GM18870 (cell line): ENCODE results near the gene CACNB2.
A peak's percentile ranks its signal among the peaks of the same experiment; 100 is the strongest.
"Not testable (repeated sequence)": the region's sequence is repeated elsewhere in the genome, so short reads cannot be mapped to it uniquely, and the experiment has no call there.

Experiments used
- ATAC-seq: cut with Tn5 transposase; IDR thresholded peaks from one replicate; pipeline ENCODE4 v1.9.1; 2021; ENCODE audit warnings: moderate library complexity; ENCODE audit not compliant: unreplicated experiment

Gene CACNB2

DNA sequence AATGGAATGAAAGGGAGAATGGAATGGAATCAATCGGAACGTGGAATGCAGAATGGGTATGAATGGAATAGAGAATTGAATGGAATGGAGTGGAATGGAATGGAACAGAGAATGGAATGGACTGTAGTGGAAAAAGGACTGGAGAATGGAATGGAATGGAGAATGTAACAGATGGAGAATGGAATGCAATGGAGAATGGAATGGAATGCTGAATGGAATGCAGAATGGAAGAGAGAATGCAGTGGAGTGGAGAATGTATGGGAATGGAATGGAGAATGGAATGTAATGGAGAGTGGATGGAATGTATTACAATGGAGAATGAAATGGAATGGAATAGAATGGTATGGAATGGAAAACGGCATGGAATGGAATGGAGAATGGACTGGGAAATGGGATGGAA lies 414.3 kb downstream of the CACNB2 start:
- no peak for ATAC-seq

DNA sequence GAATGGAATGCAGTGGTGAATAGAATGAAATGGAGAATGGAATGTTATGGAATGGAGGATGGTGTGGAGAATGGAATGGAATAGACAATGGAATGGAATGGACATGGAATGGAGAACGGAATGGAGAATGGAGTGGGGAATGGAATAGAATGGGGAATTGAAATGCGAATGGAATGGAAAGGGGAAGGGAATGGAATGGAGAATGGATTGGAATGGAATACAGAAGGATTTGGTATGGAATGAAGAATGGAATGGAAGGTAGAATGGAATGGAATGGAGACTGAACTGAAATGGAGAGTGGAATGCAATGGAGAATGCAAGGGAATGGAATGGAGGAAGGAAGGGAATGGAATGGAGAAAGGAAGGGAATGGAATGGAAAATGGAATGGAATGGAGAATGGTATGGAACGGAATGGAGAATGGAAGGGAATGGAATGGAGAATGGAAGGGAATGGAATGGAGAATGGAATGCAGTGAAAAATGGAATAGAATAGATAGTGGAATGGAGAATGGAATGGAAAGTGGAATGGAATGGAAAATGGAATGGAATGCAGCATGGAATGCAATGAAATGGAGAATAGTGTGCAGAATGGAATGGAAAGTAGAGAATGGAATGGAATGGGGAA lies 416.4 kb downstream of the CACNB2 start:
- no peak for ATAC-seq

DNA sequence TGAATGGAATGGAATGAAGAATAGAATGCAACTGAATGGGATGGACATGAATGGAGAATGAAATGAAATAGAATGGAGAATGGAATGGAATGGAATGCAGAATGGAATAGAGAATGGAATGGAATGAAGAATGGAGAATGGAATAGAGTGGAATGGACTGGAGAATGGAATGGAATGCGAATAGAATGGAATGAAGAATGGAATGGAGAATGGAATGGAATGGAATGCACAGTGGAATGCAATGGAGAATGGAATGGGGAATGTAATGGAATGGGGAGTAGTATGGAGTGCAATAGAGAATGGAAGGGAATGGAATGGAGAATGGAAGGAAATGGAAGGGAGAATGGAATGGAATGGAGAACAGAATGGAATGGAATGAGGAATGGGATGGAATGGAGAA lies 417.7 kb downstream of the CACNB2 start:
- no peak for ATAC-seq

DNA sequence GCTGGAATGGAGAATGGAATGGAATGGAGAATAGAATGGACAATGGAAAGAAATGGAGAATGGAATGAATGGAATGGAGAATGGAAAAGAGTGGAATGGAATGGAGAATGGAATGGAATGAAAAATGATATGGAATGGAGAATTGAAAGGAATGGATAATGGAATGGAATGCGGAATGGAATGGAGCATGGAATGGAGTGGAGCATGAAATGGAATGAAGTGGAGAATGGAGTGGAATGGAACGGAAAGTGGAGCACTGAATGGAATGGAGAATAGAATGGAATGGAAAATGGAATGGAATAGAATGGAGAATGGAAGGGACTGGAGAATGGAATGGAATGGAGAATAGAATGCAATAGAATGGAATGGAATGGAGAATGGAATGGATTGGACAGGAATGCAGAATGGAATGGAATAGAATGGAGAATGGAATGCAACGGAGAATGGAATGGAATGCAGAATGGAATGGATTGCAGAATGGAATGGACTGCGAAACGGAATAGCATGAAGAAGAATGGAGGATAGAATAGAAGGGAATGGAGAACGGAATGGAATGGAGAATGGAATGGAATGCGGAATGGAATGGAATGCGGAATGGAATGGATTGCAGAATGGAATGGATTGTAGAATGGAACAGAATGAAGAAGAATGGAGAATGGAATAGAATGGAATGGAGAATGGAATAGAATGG lies 421.8 kb downstream of the CACNB2 start:
- no peak for ATAC-seq

DNA sequence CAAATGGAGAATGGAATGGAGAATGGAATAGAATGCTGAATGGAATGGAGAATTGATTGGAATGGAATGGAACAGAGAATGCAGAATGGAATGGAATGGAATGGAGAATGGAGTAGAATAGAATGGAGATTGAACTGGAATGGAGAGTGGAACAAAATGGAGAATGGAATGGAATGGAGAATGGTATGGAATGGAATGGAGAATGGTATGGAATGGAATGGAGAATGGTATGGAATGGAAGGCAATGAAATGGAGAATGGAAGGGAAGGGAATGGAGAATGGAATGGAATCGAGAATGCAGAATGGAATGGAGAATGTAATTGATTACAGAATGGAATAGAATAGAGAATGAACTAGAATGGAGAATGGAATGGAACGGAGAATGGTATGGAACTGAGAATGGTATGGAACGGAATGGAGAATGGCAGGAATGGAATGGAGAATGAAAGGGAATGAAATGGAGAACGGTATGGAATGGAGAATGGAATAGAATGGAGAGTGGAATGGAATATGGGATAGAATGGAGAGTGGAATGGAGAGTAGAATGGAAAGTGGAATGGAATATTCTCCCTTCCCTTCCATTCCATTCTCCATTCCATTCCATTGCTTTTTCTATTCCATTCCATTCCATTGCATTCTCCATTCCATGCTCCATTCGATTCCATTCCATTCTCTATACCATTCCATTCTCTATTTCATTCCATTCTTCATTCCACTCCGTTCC lies 422.9 kb downstream of the CACNB2 start:
- no peak for ATAC-seq

DNA sequence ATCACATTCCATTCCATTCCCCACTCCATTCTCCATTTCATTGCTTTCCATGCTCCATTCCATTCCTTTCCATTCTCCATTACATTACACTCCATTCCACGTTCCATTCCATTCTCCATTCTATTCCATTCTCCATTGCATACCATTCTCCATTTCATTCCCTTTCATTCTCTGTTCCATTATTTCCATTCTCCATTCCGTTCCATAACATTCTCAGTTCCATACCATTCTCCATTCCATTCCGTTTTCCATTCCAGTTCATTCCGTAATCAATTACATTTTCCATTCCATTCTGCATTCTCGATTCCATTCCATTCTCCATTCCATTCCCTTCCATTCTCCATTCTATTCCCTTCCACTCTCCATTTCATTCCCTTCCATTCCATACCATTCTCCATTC lies 424.8 kb downstream of the CACNB2 start:
- ATAC-seq, result no peak

DNA sequence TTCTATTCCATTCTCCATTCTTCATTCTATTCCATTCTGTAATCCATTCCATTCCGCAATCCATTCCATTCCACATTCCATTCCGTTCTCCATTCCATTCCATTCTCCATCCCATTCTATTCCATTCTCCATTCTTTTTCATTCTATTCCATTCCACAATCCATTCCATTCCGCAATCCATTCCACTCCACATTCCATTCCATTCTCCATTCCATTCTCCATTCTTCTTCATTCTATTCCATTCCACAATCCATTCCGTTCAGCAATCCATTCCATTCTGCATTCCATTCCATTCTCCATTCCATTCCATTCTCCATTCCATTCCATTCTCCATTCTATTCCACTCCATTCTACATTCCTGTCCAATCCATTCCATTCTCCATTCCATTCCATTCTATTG lies 426.0 kb downstream of the CACNB2 start:
- ATAC-seq, result no peak

DNA sequence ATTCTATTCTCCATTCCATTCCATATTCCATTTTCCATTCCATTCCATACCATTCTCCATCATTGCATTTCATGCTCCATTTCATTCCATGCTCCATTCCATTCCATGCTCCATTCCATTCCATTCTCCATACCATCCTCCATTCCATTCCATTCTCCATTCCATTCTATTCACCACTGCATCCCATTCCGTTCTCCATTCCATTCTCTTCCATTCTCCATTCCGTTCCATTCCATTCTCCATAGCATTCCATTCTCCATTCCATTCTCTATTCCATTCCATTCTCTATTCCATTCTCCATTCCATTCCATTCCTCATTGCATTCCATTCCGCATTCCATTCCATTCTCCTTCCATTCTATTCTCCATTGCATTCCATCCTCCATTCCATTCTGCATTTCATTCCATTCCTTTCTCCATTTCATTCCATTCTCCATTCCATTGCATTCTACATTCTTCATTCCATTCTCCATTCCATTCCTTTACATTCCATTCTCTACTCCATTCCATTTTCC lies 427.2 kb downstream of the CACNB2 start:
- no peak for ATAC-seq

DNA sequence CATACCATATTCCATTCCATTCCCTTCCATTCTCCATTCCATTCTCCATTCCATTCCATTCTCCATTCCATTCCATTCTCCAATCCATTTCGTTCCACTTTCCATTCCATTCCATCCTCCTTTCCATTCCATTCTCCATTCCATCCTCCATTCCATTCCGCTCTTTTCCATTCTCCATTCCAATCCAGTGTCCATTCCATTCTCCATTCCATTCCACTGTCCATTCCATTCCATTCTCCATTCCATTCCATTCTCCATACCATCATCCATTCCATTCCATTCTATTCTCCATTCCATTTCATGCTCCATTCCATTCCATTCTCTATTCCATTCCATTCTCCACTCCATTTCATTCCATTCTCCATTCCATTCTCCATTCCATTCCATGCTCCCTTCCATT lies 430.2 kb downstream of the CACNB2 start:
- ATAC-seq, result not testable (repeated sequence)

DNA sequence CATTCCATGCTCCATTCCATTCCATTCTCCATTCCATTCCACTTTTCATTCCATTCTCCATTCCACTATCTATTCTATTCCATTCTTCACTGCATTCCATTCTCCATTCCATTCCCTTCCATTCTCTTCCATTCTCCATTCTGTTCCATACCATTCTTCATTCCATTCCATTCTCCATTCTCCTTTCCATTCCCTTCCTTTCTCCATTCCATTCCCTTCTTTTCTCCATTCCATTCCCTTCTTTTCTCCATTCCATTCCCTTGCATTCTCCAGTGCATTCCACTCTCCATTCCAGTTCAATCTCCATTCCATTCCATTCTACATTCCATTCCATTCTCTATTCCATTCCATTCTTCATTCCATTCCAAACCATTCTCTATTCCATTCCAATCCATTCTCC lies 430.9 kb downstream of the CACNB2 start:
- no peak for ATAC-seq

DNA sequence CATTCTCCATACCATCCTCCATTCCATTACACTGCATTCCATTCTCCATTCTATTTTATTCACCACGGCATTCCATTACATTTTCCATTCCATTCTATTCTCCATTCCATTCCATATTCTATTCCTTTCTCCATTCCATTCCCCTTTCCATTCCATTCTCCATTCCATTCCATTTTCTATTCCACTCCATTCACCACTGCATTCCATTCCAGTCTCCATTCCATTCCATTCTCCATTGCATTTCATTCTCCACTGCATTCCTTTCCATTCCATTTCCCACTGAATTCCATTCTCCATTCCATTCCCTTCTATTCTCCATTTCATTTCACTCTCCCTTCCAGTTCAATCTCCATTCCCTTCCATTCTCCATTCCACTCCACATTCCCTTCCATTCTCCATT lies 431.6 kb downstream of the CACNB2 start:
- no peak for ATAC-seq

DNA sequence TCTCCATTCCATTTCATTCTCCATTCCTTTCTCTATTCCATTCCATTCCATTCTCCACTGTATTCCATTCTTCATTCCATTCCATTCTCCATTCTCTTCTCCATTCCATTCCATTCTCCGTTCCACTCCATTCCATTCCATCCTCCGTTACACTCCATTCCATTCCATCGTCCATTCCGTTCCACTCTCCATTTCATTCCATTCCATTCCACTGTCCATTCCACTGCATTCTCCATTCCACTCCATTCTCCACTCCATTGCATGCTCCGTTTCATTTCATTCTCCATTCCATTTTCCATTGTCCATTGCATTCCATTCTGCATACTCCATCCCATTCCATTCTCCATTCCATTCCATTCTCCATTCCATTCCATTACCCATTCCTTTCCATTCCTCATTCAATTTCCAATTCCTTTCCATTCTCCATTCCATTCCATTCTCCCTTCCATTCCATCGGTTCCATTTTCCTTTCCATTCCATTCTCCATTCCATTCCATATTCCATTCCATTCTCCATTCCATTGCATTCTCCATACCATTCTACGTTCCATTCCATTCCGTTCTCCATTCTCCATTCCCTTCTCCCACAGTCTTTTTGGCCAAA lies 432.8 kb downstream of the CACNB2 start:
- no peak for ATAC-seq

DNA sequence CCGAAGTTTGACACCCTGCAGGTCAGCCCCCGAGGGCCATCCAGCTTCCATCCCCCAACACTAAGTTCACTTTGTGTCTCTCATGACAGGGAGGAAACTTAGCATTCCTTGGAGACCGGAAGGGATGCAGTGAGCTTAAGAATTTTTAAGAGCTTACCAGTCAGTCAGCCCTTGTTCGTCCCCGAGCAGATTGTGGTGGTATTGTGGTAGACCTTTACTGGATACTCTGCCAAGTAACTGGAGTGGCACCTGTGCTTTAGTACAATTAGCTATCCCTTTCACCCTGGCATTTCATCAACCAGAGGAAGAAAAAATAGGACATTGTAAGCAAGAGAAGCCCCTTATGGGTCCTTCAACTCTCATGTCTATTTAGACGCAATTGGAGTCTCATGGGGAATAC lies 436.4 kb downstream of the CACNB2 start:
- no peak for ATAC-seq

DNA sequence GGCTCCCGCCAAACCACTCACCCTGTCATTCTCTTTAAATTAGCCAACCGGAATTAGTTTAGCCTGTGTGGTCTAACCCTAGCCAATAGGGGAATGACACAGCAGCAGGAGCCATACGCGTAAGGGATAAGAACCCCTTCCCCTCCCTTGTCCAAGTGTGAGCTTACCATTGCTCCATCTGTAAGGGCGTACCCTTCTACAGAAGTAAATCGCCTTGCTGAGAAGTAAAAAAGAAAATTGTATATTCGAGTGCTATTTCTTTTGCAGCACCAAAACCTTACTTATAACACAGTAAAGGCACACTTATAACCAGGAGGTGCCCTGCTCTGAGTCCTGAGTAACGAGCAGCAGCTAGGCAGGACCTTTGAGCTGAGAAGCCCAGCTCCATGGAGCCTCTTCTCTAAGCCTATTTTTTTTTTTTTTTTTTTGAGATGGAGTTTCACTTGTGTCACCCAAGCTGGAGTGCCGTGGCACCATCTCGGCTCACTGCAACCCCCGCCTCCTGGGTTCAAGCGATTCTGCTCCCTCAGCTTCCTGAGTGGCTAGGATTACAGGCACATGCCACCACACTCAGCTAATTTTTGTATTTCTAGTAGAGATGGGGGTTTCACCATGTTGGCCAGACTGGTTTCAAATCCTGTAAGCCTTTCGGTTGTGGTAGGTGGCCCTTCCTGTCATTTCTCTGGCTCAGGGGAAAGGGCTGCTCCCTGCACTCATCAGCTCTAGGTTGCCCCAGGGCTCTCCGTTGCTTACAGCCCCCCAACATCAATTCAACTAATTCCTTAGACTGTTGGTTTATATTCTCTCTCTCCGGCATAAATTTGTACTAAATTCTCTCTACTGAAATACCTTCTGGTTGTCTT lies 437.8 kb downstream of the CACNB2 start:
- ATAC-seq, result no peak

DNA sequence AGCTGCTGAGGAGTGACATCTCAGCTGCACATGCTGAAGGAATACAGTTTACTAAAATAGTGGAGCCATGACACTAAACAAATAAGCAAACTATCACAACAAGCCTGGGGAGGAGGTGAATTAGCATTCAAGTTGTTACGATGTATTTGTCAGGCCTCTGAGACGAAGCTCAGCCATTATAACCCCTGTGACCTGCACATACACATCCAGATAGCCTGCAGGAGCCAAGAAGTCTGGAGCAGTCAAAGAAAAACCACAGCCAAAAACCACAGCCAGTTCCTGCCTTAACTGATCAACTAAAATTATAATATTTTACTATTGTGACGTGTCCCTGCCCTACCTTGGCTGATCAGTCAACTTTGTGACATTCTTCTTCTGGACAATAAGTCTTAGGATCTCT lies 442.6 kb downstream of the CACNB2 start:
- peak; percentile 80 for ATAC-seq

DNA sequence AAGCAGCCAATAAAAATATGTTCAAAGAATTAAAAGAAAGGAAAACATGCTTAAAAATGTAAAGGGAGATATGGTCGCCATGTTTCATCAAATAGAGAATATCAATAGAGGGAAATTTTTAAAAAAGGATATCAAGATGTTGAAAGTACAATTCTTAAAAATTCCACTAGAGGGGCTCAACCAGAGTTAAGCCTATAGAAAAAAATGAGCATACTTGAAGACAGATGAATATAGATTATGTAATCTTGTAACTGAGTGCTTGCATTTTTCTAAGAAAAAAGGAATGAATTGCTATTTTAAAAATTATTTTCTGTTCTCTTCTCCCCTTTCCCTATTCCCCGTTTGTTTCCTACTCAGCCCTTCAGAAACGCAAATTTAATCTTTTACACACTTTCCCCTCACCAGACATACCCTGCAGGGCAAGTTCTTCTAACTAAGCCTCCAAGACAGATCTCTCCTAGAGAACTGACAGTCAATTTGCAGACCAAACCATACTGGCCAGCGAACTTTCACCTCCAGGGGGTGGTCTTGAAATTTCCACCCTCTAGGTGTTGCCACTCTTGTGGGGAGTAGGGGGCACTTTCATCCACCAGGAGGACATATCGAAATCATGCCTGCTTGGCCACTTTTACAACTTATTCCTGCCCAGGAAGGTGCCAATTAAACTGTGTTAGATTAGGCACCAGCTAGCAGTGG lies 443.5 kb downstream of the CACNB2 start:
- ATAC-seq, result no peak

DNA sequence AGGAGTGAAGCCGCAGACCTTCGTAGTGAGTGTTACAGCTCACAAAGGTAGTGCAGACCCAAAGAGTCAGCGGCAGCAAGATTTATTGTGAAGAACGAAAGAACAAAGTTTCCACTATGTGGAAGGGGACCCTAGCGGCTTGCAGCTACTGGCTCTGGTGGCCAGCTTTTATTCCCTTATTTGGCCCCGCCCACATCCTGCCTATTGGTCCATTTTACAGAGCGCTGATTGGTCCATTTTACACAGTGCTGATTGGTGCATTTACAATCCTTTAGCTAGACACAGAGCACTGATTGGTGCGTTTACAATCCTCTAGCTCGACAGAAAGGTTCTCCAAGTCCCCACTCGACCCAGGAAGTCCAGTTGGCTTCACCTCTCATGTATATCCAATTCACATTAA lies 446.4 kb downstream of the CACNB2 start:
- ATAC-seq, result not testable (repeated sequence)

DNA sequence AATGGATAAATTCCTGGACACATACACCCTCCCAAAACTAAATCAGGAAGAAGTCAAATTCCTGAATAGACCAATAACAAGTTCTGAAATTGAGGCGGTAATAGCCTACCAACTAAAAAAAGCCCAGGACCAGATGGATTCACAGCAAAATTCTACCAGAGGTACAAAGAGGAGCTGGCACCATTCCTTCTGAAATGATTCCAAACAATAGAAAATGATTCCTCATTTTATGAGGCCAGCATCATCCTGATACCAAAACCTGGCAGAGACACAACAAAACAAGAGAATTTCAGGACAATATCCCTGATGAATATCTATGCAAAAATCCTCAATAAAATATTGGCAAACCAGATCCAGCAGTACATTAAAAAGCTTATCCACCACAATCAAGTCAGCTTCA lies 450.9 kb downstream of the CACNB2 start:
- ATAC-seq, result not testable (repeated sequence)
